ENCODE results near the gene SURF1.

SURF1 gene

GRCh38 chr9:133351908-133352634 lies 4.2 kb downstream of the SURF1 start:
- Histone ChIP-seq H3K56ac (ENCODE audit: low read length) (no peak overlapping the region), H3K27ac (ENCODE audit: low read depth, low read length) (no peak overlapping the region), H2BK15ac (replicated peaks; ENCODE audit: low read depth) (no peak overlapping the region), H3K79me1 (ENCODE audit: low read length) (peaks cover 13% of the 10 kb centered on the region), H2BK120ac (ENCODE audit: low read depth, low read length) (no peak overlapping the region), H2BK5ac (ENCODE audit: low read length) (no peak overlapping the region), H3K27me3 (ENCODE audit: insufficient read depth, low read length, poor library complexity) (no peaks in the 10 kb centered on the region), H3K4me2 (ENCODE audit: low read length) (no peak overlapping the region), H3K4me1 (ENCODE audit: control insufficient read depth, low read depth, low read length) (no peaks in the 10 kb centered on the region), H3K23ac (ENCODE audit: low read length) (no peak overlapping the region), H3K36me3 (ENCODE audit: control insufficient read depth, insufficient read depth, low read length) (peaks cover 21% of the 10 kb centered on the region), H4K8ac (ENCODE audit: low read depth, low read length) (no peak overlapping the region), H3K4ac (ENCODE audit: low read depth, low read length) (no peak overlapping the region), H2AK5ac (ENCODE audit: low read length) (no peak overlapping the region), H3K18ac (ENCODE audit: low read length) (no peak overlapping the region), H3K79me2 (ENCODE audit: control insufficient read depth, insufficient read depth, low read length) (peaks cover 29% of the 10 kb centered on the region), H3K4me3 (ENCODE audit: low read length) (no peak overlapping the region), H4K5ac (ENCODE audit: low read length) (no peak overlapping the region), H3K9ac (ENCODE audit: low read length) (no peak overlapping the region)
- peak; percentile 93 for DNase-seq
- WGBS (ENCODE audit: extremely low coverage, insufficient coverage, low lambda C conversion rate), result no CpG with 5 or more reads among the region's 14 CpGs

- Histone ChIP-seq H3K79me2 (ENCODE audit: control insufficient read depth, insufficient read depth, low read length) (peaks cover 34% of the 10 kb centered on the region), H3K9ac (ENCODE audit: low read length) (no peak overlapping the region), H3K27ac (ENCODE audit: low read depth, low read length) (no peak overlapping the region), H2AK5ac (ENCODE audit: low read length) (no peak overlapping the region), H2BK15ac (replicated peaks; ENCODE audit: low read depth) (no peak overlapping the region), H4K5ac (ENCODE audit: low read length) (no peak overlapping the region), H3K4me2 (ENCODE audit: low read length) (no peak overlapping the region), H3K18ac (ENCODE audit: low read length) (no peak overlapping the region), H3K79me1 (ENCODE audit: low read length) (peaks cover 13% of the 10 kb centered on the region), H4K8ac (ENCODE audit: low read depth, low read length) (no peak overlapping the region), H3K56ac (ENCODE audit: low read length) (no peak overlapping the region), H3K4me3 (ENCODE audit: low read length) (no peak overlapping the region), H3K23ac (ENCODE audit: low read length) (no peak overlapping the region), H3K36me3 (ENCODE audit: control insufficient read depth, insufficient read depth, low read length) (peaks cover 21% of the 10 kb centered on the region), H3K4me1 (ENCODE audit: control insufficient read depth, low read depth, low read length) (no peaks in the 10 kb centered on the region), H2BK5ac (ENCODE audit: low read length) (no peak overlapping the region), H3K4ac (ENCODE audit: low read depth, low read length) (no peak overlapping the region), H2BK120ac (ENCODE audit: low read depth, low read length) (no peak overlapping the region), H3K27me3 (ENCODE audit: insufficient read depth, low read length, poor library complexity) (no peaks in the 10 kb centered on the region)
- no peak for DNase-seq
- WGBS (ENCODE audit: extremely low coverage, insufficient coverage, low lambda C conversion rate), result no CpG with 5 or more reads among the region's 3 CpGs
Observed at GRCh38 chr9:133351526-133351907, 4.8 kb downstream of the SURF1 start.

DNA sequence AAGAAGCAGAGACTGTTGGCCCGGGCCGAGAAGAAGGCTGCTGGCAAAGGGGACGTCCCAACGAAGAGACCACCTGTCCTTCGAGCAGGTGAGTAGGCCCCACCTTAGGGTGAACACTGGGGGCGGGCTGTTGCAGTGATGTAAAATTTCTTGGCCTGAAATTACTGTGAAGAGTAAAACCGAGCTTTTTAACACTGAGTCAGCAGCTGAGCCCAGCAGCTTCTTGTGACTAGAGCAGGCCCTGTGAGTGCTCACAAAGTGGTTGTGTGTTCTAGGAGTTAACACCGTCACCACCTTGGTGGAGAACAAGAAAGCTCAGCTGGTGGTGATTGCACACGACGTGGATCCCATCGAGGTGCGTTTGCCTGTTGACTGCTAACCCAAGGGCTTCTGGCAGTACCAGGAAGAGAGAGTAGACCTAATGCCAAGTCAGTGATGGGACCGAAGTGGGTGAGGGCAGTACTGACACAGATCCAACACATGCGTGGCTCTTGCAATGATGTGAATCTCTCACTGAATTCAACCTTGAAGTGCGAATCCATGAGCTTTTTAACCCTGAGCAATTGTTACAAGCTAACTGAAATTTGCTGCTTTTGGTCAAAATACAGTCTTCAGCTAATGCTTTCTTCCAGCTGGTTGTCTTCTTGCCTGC lies 6.2 kb downstream of the SURF1 start:
- Histone ChIP-seq H4K5ac (ENCODE audit: low read length) (no peak overlapping the region), H3K4me2 (ENCODE audit: low read length) (peak overlapping the region; percentile 99), H3K36me3 (ENCODE audit: control insufficient read depth, insufficient read depth, low read length) (peaks cover 24% of the 10 kb centered on the region), H3K79me2 (ENCODE audit: control insufficient read depth, insufficient read depth, low read length) (peaks cover 43% of the 10 kb centered on the region), H3K79me1 (ENCODE audit: low read length) (peaks cover 26% of the 10 kb centered on the region), H3K4ac (ENCODE audit: low read depth, low read length) (no peak overlapping the region), H3K9ac (ENCODE audit: low read length) (peak overlapping the region; percentile 99), H4K8ac (ENCODE audit: low read depth, low read length) (no peak overlapping the region), H3K4me3 (ENCODE audit: low read length) (no peak overlapping the region), H2BK120ac (ENCODE audit: low read depth, low read length) (no peak overlapping the region), H3K56ac (ENCODE audit: low read length) (peak overlapping the region; percentile 99), H3K18ac (ENCODE audit: low read length) (no peak overlapping the region), H3K27ac (ENCODE audit: low read depth, low read length) (no peak overlapping the region), H3K27me3 (ENCODE audit: insufficient read depth, low read length, poor library complexity) (no peaks in the 10 kb centered on the region), H3K4me1 (ENCODE audit: control insufficient read depth, low read depth, low read length) (no peaks in the 10 kb centered on the region), H3K23ac (ENCODE audit: low read length) (no peak overlapping the region), H2BK5ac (ENCODE audit: low read length) (no peak overlapping the region), H2BK15ac (replicated peaks; ENCODE audit: low read depth) (no peak overlapping the region), H2AK5ac (ENCODE audit: low read length) (no peak overlapping the region)
- WGBS (ENCODE audit: extremely low coverage, insufficient coverage, low lambda C conversion rate), result no CpG with 5 or more reads among the region's 15 CpGs
- DNase-seq, result no peak

GRCh38 chr9:133348718-133349573 lies 7.3 kb downstream of the SURF1 start:
- H3K79me2 ChIP-seq (ENCODE audit: control insufficient read depth, insufficient read depth, low read length), result peaks cover 43% of the 10 kb centered on the region
- H2BK5ac ChIP-seq (ENCODE audit: low read length), result peak overlapping the region; percentile 93
- no peak overlapping the region for H4K8ac ChIP-seq (ENCODE audit: low read depth, low read length)
- H3K4me1 ChIP-seq (ENCODE audit: control insufficient read depth, low read depth, low read length), result no peaks in the 10 kb centered on the region
- H3K4me3 ChIP-seq (ENCODE audit: low read length), result peak overlapping the region; percentile 95
- H3K23ac ChIP-seq (ENCODE audit: low read length), result peak overlapping the region; percentile 97
- no CpG with 5 or more reads among the region's 25 CpGs for WGBS (ENCODE audit: extremely low coverage, insufficient coverage, low lambda C conversion rate)
- H3K4ac ChIP-seq (ENCODE audit: low read depth, low read length), result peak overlapping the region; percentile 70
- peaks cover 27% of the 10 kb centered on the region for H3K36me3 ChIP-seq (ENCODE audit: control insufficient read depth, insufficient read depth, low read length)
- peak overlapping the region; percentile 99 for H3K4me2 ChIP-seq (ENCODE audit: low read length)
- no peak for DNase-seq
- H3K9ac ChIP-seq (ENCODE audit: low read length), result peak overlapping the region; percentile 99
- peak overlapping the region; percentile 96 for H3K18ac ChIP-seq (ENCODE audit: low read length)
- H3K27me3 ChIP-seq (ENCODE audit: insufficient read depth, low read length, poor library complexity), result no peaks in the 10 kb centered on the region
- peak overlapping the region; percentile 87 for H3K27ac ChIP-seq (ENCODE audit: low read depth, low read length)
- no peak overlapping the region for H2BK15ac ChIP-seq (replicated peaks; ENCODE audit: low read depth)
- peak overlapping the region; percentile 7 for H2BK120ac ChIP-seq (ENCODE audit: low read depth, low read length)
- no peak overlapping the region for H4K5ac ChIP-seq (ENCODE audit: low read length)
- peak overlapping the region; percentile 99 for H3K56ac ChIP-seq (ENCODE audit: low read length)
- peaks cover 29% of the 10 kb centered on the region for H3K79me1 ChIP-seq (ENCODE audit: low read length)
- H2AK5ac ChIP-seq (ENCODE audit: low read length), result peak overlapping the region; percentile 82

GRCh38 chr9:133347985-133348717 lies 8.1 kb downstream of the SURF1 start, which contains the start of the genes MED22 and RPL7A:
Gene MED22 (minus strand): TSS chr9:133348131. CDS start chr9:133346662, 1,469 bp downstream.
Gene RPL7A (plus strand): TSS chr9:133348218. CDS start chr9:133348244, 26 bp downstream.
- Histone ChIP-seq H2BK5ac (ENCODE audit: low read length) (peak within 1 kb of the TSS; percentile 93), H3K18ac (ENCODE audit: low read length) (peak within 1 kb of the TSS; percentile 96), H2AK5ac (ENCODE audit: low read length) (peak within 1 kb of the TSS; percentile 82), H3K79me2 (ENCODE audit: control insufficient read depth, insufficient read depth, low read length) (peaks cover 43% of the 10 kb centered on the region), H4K5ac (ENCODE audit: low read length) (peak within 1 kb of the TSS; percentile 52), H3K23ac (ENCODE audit: low read length) (peak within 1 kb of the TSS; percentile 97), H3K27ac (ENCODE audit: low read depth, low read length) (peak within 1 kb of the TSS; percentile 87), H3K27me3 (ENCODE audit: insufficient read depth, low read length, poor library complexity) (no peaks in the 10 kb centered on the region), H2BK15ac (replicated peaks; ENCODE audit: low read depth) (no peak within 1 kb of the TSS), H3K4ac (ENCODE audit: low read depth, low read length) (peak within 1 kb of the TSS; percentile 82), H3K4me1 (ENCODE audit: control insufficient read depth, low read depth, low read length) (no peaks in the 10 kb centered on the region), H3K9ac (ENCODE audit: low read length) (peak within 1 kb of the TSS; percentile 99), H4K8ac (ENCODE audit: low read depth, low read length) (no peak within 1 kb of the TSS), H3K4me3 (ENCODE audit: low read length) (peak within 1 kb of the TSS; percentile 95), H3K4me2 (ENCODE audit: low read length) (peak within 1 kb of the TSS; percentile 99), H3K36me3 (ENCODE audit: control insufficient read depth, insufficient read depth, low read length) (peaks cover 30% of the 10 kb centered on the region), H2BK120ac (ENCODE audit: low read depth, low read length) (peak within 1 kb of the TSS; percentile 40), H3K79me1 (ENCODE audit: low read length) (peaks cover 29% of the 10 kb centered on the region), H3K56ac (ENCODE audit: low read length) (peak within 1 kb of the TSS; percentile 99)
- peak; percentile 98 for DNase-seq
- WGBS (ENCODE audit: extremely low coverage, insufficient coverage, low lambda C conversion rate), result no CpG with 5 or more reads among the region's 64 CpGs

All from mesendoderm (in vitro differentiated cells).